Smooth muscle cell of the pulmonary artery (primary cell): ENCODE measurements around the gene SPDYE11. TPM values are rescaled to one million over a fixed set of nuclear protein-coding genes. Genes with fewer than 3 reads are reported as not detected.

Experiments
- total RNA-seq: library from RNA; depleted of rRNA; stranded (reverse); fragments of >200 nt; gene quantifications from 2 replicates; pipeline ENCODE4 v1.2.3, GENCODE V29; 2014

Gene SPDYE11
- total RNA-seq, result not detected in 2 replicates

GRCh38 chr7:73057811-73058210, at the start of gene SPDYE11:
Gene SPDYE11, minus strand, starts transcription at chr7:73057911. Its CDS starts 1,800 bp downstream, at chr7:73056111.

GRCh38 chr7:73085938-73086337, 28.2 kb upstream of the SPDYE11 start, which contains the start of gene SPDYE9:
Gene SPDYE9, minus strand, starts transcription at chr7:73086038. Its CDS starts 1,800 bp downstream, at chr7:73084238.

GRCh38 chr7:73029666-73030065, 28.0 kb downstream of the SPDYE11 start, which contains the start of gene SPDYE8:
Gene SPDYE8, minus strand, starts transcription at chr7:73029766. Its CDS starts 1,800 bp downstream, at chr7:73027966.

Other genes with a start within 250 kb of the SPDYE11 start
- gene TYW1B, start 229.7 kb downstream of the SPDYE11 start, total RNA-seq, result 1.5 and 3.7 TPM in 2 replicates
- 8.9 and 13.6 TPM in 2 replicates for gene POM121, start 132.8 kb downstream of the SPDYE11 start, total RNA-seq
- 0.23 TPM in 1 of 2 replicates, not detected in the other for gene TRIM74, start 88.4 kb downstream of the SPDYE11 start, total RNA-seq
- gene SPDYE8, start 28.1 kb downstream of the SPDYE11 start, total RNA-seq, result not detected in 2 replicates
- gene SPDYE9, start 28.1 kb upstream of the SPDYE11 start, total RNA-seq, result not detected in 2 replicates